ENCODE measurements around the gene ZNF219.

ZNF219 gene

DNA sequence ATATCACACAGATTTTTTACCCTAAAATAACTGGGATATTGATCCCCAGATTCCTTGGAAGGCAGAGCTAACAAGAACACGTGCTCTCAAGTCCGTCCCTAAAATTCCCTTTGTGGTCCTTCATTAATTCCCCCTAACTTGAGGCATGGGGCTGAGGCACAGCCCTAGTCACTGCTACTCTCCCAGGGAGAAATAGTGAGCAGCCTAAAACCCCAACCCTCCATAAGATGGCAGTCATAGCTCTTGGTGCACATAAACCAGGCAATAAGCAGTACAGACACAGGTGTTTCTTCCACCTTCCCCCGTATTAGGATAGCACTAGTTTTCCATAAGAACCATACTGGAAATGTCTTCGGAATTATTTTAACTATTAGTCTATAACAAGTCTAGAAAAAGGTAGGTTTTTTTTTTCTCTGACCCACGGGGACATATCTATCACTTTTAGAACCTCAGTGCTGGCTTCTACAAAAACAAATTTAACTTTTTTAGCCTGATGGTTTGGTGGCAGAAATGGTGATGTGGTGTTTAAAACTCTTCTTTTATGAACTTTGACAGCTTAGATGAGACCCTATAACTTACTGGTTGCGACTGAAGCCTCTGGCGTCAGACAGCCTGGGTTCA lies 31.5 kb downstream of the ZNF219 start:
- peak; percentile 54 for DNase-seq

DNA sequence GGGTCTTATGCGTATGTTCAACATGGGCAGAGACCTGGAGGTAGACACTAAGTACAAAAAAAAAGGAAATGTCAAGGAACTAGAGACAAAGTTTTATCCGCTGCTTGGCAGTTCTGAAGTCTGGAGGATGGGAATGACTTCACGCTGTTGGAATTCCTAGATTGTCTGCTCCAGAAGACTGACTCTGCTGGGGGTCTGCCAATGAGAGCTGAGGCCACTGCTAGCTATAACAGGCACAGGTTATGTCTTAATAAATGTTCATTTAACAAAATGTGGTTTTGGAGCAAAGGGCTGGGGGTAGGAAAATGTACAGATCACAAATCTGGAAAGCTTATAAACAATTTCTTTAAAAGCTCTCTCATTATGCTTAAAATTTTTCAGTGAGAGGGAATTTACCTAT lies 35.0 kb downstream of the ZNF219 start:
- no peak for DNase-seq

DNA sequence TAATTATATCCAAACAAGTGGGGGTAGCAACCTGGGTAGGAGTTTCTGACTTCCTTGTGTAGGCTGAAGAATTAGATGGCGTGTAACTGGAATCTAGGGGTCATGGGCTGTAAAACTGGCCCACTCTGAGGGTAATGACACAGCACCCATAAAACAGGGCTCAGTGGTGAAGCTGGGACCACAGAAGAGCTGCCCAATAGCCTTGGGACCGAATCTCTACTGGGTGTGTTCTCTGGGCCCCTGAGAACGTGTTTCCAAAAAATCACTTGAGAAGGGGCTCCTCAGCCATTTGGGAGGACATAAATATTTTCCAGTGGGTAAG lies 37.1 kb downstream of the ZNF219 start:
- DNase-seq: no peak

DNA sequence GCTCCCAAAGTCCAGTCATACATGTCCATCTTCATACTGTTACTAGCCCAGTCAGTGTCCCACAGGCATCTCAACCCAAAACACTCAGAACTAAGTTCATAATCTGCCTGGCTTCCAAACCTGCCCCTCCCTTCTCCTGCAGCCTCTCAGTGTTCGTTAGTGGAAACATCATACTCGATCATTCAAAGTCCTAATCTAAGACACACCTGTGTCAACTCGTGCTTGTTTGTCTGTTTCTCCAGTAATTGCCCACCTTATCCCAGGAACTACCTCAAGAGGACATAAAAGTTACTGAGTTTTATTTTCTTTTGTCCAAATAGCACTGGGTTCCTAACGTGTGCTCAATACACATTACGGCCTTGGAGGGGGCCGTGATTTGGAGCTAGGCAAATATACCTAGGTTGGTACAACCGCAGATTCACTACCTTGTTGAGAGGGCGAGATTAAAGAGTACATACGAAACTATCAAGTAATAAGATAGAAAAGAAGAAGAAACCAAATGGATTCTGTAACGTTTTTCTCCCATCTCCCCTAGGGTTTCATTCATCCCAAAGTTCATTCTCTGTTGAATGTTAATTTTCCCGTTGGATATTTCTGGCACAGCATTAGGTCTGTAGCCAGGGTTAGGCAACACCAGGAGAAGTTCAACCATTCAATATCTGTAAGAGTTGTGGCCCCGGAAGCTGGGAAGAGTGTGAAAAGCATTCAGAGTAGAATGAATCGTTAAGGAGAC lies 37.7 kb downstream of the ZNF219 start:
- no peak for DNase-seq

DNA sequence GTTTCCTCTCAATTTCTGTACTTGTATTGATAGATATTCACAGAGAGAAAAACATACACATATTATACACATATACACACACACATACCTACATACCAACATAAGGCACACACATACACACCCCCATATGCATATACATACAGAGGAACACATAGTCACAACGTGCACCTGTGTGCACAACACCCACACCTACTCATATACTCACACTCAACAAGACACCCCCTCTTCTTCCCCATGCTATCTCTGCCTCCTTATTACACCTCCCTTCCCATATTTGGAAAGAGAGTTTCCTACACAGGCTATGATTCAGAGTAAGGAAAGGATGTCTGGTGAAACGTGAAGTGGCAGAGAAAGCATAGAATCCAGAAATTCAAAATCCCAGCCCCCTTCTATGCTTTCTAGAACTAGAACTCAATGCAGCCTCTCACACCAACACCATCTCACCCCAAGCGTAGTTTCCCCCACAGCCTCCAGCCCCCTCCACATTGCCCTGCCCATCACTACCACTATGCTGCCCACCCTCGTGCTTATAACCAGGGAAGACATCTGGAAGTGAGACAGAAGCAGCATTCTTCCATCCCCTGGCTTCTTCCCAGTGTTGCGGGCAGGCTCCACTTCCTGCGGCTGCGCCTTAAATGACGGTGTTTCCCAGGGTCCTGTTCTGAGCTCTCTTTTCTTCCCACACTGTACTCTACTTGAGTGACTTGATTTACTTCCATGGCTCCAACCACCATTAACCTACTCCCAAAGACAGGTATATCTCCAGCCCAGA lies 38.4 kb downstream of the ZNF219 start:
- no peak for DNase-seq

DNA sequence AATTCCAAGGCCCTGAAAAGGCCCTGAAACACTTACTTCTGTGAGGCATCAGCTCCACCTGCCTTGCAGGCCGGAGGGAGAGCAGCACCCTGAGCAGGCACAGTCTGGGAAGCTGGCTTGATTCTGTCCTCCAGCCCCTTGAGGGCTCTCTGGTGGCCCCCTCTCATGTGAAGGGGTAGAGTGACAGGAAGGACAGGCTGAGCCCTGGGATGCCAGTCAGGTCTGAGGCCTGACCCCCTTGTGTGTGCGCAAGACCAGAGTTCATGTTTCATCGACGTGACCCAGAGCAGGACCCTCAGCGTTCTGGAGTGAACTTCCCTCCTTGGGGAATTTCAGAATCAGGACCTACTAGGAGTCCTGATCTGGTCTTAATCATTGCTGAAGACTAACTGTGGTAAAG lies 39.6 kb downstream of the ZNF219 start:
- no peak for DNase-seq

DNA sequence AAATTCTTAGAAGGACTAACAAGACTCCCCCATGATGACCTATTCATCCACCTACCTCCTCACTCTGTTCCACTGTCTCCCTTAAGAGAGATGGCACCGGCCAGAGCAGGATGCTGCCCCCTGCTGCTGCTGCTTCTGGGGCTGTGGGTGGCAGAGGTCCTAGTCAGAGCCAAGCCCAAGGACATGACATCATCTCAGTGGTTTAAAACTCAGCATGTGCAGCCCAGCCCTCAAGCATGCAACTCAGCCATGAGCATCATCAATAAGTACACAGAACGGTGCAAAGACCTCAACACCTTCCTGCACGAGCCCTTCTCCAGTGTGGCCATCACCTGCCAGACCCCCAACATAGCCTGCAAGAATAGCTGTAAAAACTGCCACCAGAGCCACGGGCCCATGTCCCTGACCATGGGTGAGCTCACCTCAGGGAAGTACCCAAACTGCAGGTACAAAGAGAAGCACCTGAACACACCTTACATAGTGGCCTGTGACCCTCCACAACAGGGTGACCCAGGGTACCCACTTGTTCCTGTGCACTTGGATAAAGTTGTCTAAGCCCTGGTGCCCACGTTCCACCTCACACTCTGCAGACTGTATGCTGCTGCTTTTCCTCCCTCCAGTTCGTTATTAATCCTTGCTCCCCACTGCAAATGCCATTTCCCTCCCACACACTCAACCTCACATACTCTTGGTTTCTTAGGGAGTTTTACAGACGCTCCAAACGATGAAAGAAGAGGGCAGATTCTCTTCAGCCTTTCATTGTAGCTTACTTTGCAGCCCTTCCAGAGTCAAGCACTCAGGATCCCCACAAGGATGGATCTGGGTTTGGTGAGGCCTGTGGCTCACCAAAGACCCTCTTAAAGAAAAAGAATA lies 40.4 kb downstream of the ZNF219 start, which contains the start of gene RNASE8:
Gene RNASE8 (plus strand): TSS at position 20 of the 873 bp plus-strand sequence. CDS start 71 bp downstream, at position 91.
- DNase-seq: peak; percentile 21

DNA sequence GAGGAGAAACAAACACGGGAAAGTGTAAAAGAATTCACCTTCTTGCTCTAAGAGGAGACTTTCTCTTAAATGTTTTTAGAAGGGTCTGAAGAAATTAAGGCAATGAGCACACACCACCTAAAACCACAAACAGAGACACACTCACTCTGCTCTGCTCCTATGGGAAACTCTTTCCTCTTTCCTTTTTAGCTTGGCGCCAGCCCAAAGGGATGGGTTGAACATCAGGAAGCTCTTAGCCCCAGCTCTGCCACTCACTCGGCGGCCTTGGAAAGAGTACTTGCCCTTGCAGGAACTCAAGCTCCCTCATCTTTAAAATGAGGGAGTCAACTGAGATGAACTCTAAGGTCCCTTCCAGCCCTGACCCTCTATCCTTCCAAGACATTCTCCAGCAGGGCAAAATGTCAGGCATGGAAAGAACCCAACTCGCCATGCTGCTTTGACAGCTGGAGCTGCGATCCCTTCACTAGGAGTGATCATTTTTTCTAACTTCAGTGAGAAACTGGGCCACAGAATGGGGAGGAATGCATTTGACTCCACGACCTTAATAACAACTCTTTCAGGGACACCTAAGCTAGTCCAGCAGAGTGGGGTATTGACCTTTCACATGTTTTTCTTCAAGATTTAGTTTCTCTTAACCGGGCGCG lies 41.8 kb downstream of the ZNF219 start:
- DNase-seq: no peak

DNA sequence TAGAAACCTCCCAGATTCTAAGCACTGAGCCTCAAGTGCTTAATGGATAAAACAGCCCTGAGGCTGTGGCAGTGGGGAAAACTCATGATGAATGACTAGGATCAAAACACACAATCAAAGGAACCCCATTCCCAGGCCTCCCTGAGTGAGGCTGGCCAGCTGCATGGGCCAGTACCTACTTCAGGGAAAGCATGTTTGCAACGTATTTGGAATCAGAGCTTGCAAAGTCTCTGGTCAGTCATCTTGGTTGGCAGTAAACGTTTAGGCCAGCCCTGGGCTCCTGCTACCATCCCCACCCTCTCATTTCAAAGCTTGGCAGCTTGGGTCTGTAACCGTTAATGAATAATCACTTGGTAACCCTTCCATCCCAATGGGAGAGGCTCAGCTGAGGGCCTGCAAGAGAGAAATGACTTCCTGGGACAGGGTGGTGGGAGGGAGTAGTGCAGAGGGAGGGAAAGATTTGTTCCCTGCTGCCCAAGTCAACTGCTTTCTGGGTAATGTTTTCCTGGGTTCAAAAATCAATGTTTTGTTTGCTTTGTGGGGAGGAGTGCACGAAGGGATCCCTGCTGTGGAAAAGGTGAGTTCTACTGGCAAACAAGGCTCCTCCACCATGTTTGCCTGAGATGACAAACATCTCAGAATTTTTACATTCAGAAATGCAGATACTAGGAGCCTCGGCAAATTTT lies 42.9 kb downstream of the ZNF219 start:
- DNase-seq: no peak

DNA sequence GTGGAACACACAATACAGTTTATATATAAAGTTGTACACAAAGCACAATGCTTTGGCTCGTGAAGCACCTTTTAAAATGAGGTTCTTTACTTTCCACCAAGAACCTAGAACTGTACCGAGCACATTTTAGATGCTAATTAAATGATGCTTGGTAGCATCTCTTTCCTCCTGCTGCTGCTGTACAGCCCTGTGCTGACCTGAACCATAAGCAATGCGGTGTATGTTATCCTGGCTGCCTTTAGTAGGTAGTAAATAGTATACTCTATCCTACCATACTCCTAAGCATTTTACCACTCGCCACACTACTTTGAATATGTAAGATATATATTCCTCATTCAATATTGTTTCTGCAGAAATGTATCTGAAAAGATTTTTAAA lies 43.7 kb downstream of the ZNF219 start:
- DNase-seq: no peak

DNA sequence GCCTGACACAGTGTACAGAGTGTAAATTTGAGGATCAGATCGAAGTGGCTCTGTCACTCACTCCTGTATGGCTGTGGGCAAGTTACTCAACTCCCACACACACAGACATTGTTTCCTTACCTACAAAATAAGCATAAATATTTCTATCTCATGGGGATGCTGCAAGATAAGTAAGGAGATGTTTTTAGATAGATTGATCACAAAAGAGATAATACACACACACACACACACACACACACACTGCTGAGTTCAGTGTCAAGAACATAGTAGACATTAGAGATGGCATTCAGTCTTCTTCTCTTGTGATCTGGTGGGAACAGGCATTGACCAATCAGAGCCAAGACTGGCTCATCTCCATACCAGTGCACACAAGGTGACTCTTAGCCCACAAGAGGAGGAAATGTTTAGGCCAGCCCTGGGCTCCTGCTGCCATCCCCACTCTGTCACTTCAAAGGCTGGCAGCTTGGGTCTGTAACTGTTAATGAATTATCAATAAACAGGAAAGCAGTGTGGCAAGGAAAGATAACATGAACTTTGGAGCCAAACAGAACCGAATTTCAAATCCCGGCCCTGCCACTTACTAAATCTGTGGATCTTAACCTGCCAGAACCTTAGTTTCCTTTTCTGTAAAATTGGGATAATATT lies 44.2 kb downstream of the ZNF219 start:
- DNase-seq: no peak

DNA sequence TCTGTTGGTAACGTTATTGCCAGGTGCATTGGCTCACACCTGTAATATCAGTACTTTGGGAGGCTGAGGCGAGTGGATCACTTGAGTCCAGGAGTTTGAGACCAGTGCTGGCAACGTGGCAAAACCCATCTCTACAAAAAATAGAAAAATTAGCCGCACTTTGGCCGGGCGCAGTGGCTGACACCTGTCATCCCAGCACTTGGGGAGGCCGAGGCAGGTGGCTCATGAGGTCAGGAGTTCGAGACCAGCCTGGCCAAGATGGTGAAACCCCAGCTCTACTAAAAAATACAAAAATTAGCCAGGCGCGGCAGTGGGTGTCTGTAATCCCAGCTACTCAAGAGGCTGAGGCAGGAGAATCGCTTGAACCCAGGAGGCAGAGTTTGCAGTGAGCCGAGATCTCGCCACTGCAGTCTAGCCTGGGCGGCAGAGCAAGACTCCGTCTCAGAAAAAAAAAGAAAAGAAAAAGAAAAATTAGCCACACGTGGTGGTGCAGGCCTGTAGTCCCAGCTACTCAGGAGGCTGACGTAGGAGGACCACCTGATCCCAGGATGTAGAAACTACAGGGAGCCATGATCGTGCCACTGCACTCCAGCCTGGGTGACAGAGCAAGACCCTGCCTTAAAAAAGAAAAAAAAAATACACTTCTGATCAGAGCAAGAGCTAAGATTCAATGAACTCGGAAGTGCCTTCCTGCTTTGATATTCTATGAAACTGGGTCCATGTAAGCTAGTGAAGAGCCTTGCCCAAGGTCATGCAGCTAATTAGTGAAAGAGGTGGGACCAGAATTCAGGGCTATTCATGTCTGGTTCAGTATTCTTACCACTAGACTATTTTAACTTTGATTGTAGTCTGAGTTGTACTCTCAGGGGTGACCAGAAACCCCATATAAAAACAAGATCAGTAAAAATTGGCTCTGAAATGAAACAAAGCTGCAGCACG lies 45.0 kb downstream of the ZNF219 start:
- DNase-seq: no peak

DNA sequence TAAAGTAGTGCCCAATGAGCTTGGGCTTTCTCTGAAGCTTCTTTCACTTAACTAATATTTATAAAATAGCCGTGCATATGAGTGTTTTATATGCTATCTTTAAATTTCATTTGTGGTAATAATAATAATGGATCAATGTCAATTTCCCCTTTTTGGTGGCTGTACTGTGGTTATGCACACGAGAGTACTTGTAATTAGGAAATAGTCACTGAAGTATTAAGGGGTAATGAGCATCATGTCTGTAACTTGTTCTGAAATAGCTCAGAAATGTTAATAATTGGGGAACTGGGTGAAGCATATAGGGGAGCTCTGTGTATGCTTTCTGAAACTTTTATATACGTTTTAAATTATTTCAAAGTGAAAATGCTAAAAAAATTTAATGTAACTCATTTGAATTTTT lies 47.9 kb downstream of the ZNF219 start:
- no peak for DNase-seq

DNA sequence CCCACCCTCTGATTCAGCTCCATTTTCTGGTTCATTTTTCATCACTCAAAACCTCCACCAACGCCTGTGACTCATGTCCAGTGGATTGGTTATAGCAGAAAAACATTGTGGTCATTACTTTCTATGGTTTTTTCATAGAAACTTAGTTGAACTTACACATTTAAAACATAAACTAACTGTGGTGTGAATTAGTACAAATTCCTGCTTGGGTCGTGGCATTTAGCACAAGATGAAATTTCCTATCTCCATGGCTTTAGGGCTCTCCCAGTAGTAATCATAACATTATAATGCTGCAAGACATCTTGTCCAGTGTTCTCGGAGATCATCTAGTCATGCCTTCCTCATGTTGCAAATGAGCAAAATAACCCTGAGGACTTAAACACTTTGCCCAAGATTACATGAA lies 49.2 kb downstream of the ZNF219 start:
- no peak for DNase-seq

DNA sequence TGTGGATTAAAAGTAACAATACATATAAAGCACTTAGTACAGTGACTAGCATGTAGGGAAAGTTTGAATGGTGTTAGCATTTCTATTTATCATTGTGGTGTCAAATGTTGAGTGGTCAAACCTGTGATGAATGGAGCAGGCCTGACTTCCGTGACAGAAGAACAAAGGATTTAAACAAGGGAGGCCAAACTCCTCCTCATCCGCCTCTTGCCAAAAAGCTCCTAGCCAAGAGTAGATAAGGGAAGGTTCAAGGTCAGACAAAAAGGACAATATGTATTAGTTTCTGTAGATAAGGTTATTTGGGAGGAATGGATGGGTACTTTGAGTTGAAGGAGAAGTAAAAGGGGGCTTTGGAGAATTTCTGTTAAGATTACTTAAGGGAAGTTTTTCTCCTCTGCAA lies 49.8 kb downstream of the ZNF219 start:
- DNase-seq: no peak

DNA sequence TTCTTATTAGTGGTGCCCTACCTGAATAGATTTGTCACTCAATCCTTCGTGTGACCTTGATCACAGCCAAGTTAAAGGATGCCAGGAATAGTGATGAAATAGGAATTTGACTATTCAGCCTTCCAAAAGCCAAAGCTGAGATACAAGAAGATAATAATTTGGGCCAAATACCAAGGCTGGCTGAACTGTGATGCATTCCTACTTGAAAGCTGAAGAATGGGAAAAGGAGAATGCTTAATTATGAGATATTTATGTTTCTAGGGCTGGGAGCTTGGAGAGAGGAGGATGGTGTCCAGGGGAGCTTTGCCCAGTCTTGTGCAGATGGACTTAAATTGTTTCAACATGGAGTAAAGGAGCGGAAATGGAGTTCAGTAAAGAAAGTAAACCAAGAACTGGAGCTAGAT lies 51.1 kb downstream of the ZNF219 start:
- no peak for DNase-seq

DNA sequence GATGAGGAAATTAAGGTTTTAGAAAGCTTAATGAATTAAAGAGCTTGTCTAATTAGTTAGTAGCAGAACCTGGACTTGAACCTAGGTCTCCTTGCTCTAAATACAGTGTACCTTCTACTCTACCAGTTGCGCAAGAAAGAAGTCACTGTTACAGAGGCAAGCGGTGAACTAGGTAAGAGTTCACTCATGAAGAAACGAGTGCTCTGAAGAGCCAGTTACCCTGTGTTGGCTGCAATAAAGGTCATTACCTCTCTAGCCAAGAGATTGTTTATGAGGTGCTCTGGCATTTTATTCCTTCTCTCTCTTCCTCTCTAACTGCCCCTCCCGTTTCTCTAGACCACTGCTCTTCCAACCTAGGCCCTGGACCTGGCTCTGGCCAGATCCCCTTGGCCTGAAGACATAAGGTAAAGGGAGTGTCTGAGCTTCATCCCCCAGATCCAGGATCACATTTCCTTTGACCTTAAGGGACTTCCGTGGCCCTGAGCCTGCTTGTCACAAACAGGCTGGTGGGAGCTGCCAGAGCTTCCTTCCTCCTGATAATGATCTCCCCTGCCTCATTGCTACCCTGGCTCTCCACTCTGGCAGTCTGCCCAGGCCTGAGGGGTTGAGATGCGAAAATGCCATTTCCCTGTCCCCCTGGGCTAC lies 54.4 kb downstream of the ZNF219 start:
- peak; percentile 55 for DNase-seq

DNA sequence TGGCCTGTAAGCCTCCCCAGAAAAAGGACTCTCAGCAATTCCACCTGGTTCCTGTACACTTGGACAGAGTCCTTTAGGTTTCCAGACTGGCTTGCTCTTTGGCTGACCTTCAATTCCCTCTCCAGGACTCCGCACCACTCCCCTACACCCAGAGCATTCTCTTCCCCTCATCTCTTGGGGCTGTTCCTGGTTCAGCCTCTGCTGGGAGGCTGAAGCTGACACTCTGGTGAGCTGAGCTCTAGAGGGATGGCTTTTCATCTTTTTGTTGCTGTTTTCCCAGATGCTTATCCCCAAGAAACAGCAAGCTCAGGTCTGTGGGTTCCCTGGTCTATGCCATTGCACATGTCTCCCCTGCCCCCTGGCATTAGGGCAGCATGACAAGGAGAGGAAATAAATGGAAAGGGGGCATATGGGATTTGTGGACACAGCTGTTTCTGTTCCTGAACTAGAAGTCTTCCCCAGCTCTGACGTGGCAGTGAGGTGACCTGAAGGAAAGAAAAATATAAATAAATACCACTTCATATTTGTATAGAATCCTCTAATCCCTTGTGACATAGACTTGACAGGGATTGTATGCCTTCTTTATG lies 55.0 kb downstream of the ZNF219 start:
- no peak for DNase-seq

DNA sequence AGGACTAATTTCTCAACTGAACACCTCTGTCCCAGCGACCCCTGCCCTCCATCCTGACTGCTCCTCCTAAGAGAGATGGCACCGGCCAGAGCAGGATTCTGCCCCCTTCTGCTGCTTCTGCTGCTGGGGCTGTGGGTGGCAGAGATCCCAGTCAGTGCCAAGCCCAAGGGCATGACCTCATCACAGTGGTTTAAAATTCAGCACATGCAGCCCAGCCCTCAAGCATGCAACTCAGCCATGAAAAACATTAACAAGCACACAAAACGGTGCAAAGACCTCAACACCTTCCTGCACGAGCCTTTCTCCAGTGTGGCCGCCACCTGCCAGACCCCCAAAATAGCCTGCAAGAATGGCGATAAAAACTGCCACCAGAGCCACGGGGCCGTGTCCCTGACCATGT lies 55.5 kb downstream of the ZNF219 start:
- no peak for DNase-seq

Measured in OCI-M1 (cell line).